Measurements from ENCODE around the gene BRINP3. TPM values are rescaled to one million over a fixed set of nuclear protein-coding genes. Genes with fewer than 3 reads are reported as not detected.
A peak's percentile ranks its signal among the peaks of the same experiment; 100 is the strongest.

BRINP3 gene
- total RNA-seq, 1 experiment from 2014 or later: not detected

GRCh38 chr1:190452272-190452848 lies 25.3 kb downstream of the BRINP3 start:
- DNase-seq (ENCODE audit: low spot score): no peak

- no peak for DNase-seq (ENCODE audit: low spot score)
These were observed 33.2 kb downstream of the BRINP3 start for GRCh38 chr1:190444464-190444863.

- DNase-seq (ENCODE audit: low spot score): no peak
These were observed 38.2 kb downstream of the BRINP3 start for GRCh38 chr1:190439447-190439846.

GRCh38 chr1:190436615-190437014 lies 41.0 kb downstream of the BRINP3 start:
- peak; percentile 45 for DNase-seq (ENCODE audit: low spot score)

GRCh38 chr1:190429932-190430331 lies 47.7 kb downstream of the BRINP3 start:
- DNase-seq (ENCODE audit: low spot score): no peak

GRCh38 chr1:190429141-190429540 lies 48.5 kb downstream of the BRINP3 start:
- DNase-seq (ENCODE audit: low spot score): no peak

GRCh38 chr1:190416239-190416638 lies 61.4 kb downstream of the BRINP3 start:
- no peak for DNase-seq (ENCODE audit: low spot score)

- no peak for DNase-seq (ENCODE audit: low spot score)
These were observed 64.5 kb downstream of the BRINP3 start for GRCh38 chr1:190413142-190413541.

GRCh38 chr1:190403402-190403801 lies 74.3 kb downstream of the BRINP3 start:
- no peak for DNase-seq (ENCODE audit: low spot score)

GRCh38 chr1:190399233-190399632 lies 78.4 kb downstream of the BRINP3 start:
- no peak for DNase-seq (ENCODE audit: low spot score)

GRCh38 chr1:190391582-190391981 lies 86.1 kb downstream of the BRINP3 start:
- no peak for DNase-seq (ENCODE audit: low spot score)

- DNase-seq (ENCODE audit: low spot score): no peak
These were observed 99.7 kb downstream of the BRINP3 start for GRCh38 chr1:190377991-190378390.

- no peak for DNase-seq (ENCODE audit: low spot score)
These were observed 100.4 kb downstream of the BRINP3 start for GRCh38 chr1:190377294-190377693.

GRCh38 chr1:190376044-190376443 lies 101.6 kb downstream of the BRINP3 start:
- no peak for DNase-seq (ENCODE audit: low spot score)

GRCh38 chr1:190373705-190374336 lies 103.8 kb downstream of the BRINP3 start:
- DNase-seq (ENCODE audit: low spot score): peak; percentile 27

- DNase-seq (ENCODE audit: low spot score): no peak
These were observed 110.5 kb downstream of the BRINP3 start for GRCh38 chr1:190367200-190367599.

- no peak for DNase-seq (ENCODE audit: low spot score)
These were observed 112.4 kb downstream of the BRINP3 start for GRCh38 chr1:190365283-190365682.

GRCh38 chr1:190353538-190354101 lies 124.0 kb downstream of the BRINP3 start:
- no peak for DNase-seq (ENCODE audit: low spot score)

GRCh38 chr1:190344454-190344853 lies 133.2 kb downstream of the BRINP3 start:
- no peak for DNase-seq (ENCODE audit: low spot score)

- no peak for DNase-seq (ENCODE audit: low spot score)
These were observed 138.8 kb downstream of the BRINP3 start for GRCh38 chr1:190338829-190339228.

- no peak for DNase-seq (ENCODE audit: low spot score)
These were observed 148.8 kb downstream of the BRINP3 start for GRCh38 chr1:190328871-190329270.

GRCh38 chr1:190328361-190328760 lies 149.3 kb downstream of the BRINP3 start:
- no peak for DNase-seq (ENCODE audit: low spot score)

GRCh38 chr1:190327271-190327670 lies 150.4 kb downstream of the BRINP3 start:
- no peak for DNase-seq (ENCODE audit: low spot score)
